Measurements from ENCODE around the gene NOTUM.

Gene NOTUM

DNA sequence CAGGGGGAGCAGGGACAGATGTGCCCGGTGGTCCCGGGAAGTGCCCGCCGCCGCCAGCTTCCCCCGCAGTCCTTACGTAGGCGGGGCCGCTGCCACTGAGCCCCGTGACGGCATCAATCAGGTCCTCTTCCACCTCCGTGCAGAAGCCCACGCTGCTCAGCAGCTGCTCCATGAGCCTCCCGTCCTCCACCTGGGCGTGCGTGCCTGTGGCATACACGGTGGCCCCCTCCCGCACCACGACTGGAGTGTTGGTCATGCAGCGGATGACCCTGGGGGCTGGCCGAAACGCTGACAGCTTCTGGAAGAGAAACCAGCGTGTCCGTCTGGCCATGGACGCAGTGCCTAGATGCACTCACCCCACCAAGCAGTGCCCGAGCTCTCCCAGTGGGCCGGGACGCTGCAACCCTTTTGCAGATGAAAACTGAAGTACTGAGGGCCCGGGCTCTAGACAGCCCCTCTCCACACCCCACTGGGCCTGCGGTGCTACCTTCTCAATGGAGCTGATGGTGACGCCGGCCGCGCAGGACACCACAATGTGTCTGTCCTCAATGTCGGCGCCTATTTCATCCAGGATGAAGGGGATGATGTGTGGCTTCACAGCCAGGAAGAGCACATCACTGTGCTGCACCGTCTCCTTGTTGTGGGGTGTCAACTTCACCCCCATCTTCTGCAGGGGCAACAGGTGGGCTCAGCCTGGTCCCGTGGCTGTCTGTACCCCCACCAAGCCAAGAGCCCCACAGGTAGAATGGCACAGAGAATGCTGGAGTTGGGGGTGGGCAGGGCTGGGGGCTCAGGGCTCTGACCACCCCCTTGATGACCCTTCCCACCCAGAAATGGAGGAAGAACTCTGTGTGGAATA is 25.9 kb downstream of the NOTUM start:
- DNase-seq = no peak

- DNase-seq = no peak
Observed at GRCh38 chr17:81934098-81934757, 26.8 kb downstream of the NOTUM start.

- no peak for DNase-seq
Observed at GRCh38 chr17:81933178-81933699, 27.7 kb downstream of the NOTUM start.

GRCh38 chr17:81932333-81932983 is 28.5 kb downstream of the NOTUM start:
- no peak for DNase-seq

- peak; percentile 25 for DNase-seq
Observed at GRCh38 chr17:81931557-81932332, 29.2 kb downstream of the NOTUM start.

DNA sequence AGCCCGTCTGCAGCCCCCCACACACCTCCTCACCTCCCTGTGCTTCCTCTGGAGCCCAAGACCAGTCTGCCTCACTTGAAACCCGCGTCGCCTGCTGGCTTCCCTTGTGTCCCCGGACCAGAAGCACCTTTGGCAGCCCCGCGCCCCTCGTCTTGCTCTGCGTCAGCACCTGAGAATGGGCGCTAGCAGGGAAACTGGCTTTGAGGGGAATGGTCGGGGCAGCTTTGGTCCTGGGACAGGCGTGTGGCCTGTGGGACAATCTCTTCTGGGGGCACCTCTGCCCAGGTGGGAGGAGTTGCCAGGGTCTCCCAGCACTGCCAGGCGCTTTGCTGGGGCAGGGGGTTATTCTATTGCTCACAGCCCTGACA is 29.8 kb downstream of the NOTUM start:
- DNase-seq = no peak

- DNase-seq = no peak
Observed at GRCh38 chr17:81930142-81931125, 30.6 kb downstream of the NOTUM start.

DNA sequence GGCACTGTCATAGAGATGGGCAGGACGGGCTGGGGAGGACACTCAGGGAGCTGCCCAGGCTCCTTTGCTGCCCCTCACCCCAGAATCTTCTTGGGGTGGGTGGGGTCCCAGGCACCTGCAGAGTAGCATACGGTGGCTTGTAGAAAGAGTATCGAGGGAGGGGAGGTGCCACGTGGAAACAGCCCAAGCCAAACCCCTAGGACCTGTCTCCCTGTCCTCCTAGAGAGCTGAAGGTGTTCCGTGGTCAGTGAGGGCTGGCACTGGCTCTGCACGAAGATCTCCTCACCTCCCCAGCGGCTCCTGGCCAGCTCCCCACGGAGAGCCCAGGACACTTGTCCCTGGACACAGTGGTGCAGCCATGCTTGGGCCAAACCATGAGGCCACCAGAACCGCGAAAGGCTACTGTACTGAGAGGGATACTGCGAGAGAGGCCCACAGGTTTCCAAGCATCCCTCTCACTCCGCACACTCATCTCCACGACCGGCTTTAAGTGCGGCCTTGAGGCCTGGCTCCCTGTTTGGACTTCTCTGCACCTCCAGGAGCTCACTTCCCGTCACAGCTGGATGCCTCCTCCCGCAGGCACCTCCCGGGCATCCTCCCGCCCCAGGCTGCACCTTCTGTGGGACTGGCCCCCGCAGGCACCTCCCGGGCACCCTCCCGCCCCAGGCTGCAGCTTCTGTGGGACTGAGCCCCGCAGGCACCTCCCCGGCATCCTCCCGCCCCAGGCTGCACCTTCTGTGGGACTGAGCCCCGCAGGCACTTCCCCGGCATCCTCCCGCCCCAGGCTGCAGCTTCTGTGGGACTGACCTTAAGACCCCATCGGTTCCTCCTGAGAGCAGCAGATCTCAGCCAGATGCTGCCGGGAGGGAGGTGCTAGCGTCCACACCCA is 31.5 kb downstream of the NOTUM start:
- no peak for DNase-seq

- peak; percentile 60 for DNase-seq
Observed at GRCh38 chr17:81928544-81929252, 32.3 kb downstream of the NOTUM start.

DNA sequence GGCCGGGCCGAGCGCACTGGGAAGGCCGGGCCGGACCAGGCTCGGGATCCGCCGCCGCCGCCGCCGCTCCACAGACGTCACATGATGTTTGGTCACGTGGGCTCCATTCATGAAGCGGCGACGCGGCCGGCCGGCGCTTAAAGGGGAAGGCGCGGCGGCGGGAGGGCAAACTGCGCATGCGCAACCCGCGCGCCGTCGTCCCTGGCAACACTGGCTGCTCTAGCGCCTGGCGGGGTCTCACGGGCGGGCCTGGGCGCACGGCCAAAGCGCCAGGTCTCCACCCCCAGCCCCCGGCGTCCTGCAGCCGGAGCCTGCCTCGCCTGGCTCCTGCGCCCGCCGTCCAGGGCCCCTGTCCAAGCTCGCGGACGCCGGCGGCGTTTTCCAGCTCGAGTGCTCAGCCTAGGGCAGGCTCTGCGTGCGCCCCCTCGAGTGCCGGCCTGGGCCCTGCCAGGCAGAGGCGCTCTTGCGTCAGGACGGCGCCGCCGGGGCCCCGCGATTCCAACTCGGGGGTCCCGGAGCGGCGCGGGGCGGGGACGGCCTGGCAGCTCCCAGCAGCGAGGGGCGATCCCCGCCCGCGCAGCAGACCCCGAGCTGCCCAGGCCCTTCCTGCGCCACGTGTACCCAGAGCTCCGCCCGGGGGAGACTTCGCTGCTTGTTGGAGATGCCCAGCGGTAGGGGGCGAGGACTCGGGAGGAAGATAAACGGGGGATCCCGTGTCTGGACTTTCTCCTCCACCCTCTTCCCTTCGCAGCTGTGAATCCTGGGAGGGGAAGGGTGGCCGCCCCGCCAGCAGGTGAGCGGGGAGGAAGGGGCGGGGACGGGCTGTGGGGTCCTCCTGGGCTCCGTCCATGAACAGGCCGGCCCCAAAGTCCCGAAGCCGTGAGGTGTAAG is 33.1 kb downstream of the NOTUM start, which contains the start of gene MAFG:
MAFG (minus strand) TSS at position 83 of the 891 bp plus-strand sequence. CDS start 4,550 bp downstream, outside the sequence.
- DNase-seq = peak; percentile 95

DNA sequence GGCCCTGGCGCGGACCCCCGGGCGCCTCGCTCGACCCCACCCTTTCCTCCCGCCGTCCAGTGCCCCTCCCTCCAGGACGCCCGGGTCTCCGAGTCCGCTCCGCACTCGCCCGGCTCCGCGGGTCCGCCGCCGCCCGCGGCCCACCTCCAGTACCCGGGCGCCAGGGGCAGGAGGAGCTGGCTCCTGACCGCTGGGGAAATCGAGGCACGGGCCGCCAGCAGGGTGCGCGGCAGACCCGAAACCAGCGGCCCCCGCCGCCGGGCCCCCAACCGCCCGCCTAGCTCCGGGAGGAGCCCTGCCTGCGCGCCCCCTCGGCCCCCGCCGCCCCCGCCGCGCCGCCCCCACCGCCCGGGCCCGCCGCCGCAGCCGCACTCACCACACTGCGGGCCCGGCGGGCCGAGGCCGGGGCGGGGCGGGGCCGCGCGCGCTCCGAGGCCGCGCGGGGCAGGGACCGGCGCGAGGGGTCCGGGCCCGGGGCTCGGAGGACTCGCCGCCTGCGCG is 33.8 kb downstream of the NOTUM start:
- no peak for DNase-seq

DNA sequence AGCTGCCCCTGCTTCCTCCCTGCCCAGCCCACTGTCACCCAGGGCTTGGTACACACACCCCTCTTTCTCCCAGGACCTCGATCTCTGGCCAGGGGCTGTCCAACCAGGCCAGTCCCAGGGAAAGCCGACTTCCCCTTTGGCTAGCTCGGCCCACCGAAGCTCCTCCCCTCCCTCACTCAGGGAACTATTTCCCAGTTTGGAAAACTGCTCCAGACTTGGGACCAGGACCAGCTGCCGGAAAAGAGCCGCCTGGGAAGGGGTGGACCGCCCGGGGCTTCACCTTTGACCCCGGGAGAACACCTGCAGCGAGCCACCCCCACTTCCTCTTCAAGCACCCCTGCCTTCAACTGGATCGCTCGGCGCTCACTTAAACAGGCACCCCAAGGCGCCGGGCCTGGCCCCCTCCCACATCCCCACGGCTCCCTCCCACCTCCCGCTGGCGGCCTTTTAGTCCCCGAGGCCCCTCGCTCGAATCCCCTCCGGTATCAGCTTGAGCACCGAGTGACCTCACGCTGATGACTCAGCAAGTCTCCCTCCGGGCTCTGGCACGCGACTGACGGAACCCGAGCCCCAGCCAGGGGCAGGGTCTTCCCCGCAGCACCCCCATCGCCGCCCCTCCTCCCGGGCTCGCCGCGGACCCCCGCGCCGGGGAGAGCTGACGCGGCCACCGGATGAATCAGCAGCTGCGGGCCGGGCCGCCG is 34.4 kb downstream of the NOTUM start:
- peak; percentile 64 for DNase-seq

DNA sequence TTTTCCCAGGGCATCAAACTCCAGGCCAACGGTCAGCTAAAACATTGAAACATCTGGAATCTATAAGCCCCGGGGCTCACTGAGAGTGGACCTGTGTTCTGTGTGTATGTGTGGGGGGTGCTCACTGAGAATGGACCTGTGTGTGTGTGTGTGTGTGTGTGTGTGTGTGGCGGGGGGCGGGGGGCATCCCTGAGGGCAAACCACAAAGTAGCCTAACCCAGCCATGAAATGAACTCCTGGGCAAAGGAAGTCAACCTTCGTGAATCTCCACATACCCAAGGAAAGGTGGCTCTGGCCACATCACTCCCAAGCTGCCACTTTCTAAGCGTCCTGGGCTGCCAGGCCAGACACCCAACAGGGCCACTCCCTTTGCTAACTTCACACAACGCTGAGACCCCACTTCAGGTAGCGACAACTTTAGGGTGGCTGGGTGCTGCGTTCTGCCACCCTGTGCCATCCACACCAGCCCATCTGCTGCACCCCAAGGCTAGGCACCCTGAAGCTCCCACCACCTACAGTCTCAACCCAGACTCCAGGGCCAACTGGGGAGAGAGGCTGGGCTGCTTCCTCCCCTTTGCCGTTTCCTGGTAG is 35.0 kb downstream of the NOTUM start:
- DNase-seq = no peak

DNA sequence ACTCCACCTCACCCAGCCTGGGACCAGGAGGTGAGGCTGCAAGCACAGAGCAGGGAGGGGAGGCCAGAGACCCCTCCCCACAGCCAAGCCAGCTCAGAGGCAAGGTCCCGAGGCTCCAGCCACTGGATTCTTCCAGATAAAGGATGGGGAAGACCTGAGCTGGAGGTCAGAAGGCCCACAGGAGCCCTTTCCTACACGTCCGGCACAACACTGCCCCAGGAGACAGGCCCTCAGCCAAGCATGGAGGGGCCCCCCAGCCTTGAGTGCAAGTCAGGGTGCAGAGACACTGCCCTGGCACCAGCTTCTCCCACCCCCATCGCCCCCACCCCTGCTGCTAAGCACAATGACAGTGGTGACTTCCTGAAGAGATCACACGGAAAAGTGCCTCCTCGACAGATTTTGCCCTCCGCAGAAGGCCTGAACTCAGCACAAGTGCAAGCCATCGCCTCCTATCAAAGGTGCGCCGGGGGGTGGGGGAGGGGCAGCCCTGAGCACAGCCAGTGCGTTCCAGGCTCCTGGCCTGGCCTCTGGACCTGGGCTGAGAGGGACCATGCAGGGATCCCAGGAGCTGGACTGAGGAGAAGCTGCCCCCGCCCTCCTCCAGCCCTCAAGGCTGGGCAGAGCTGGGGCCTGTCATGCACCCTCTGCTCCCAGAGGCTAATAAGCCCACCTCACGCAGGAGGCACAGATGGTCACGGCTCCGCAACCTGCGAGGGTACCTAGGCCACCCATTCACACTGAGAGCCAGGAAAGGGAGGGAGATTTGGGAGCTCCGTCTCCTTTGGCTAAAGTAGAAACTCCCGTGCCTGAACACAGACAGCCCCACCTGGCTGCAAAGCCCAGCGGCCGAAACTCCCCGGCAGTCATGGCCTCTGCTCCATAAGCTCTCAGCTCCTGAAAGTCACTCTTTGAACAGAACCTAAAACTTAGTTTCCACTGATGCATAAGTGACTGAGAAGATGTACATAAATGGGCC is 36.1 kb downstream of the NOTUM start:
- no peak for DNase-seq

- no peak for DNase-seq
Observed at GRCh38 chr17:81923302-81924260, 37.4 kb downstream of the NOTUM start.

Measured in COR-L47 (cell line).